Stimulated activated CD8-positive, alpha-beta memory T cell treated with anti-CD3 and anti-CD28 coated beads, Interleukin-7, amount 100 ng/mL, for 1 hour (primary cell): ENCODE data around the gene DCST2.
"Not testable (repeated sequence)": the region's sequence is repeated elsewhere in the genome, so short reads cannot be mapped to it uniquely, and the experiment has no call there.

Experiments used
- DNase-seq, 2 donors: peaks; one replicate each; pipeline ENCODE4 v3.0.0-alpha.2; 2020; ENCODE audit warnings: low read depth in 2 of 2

DCST2 gene

DNA sequence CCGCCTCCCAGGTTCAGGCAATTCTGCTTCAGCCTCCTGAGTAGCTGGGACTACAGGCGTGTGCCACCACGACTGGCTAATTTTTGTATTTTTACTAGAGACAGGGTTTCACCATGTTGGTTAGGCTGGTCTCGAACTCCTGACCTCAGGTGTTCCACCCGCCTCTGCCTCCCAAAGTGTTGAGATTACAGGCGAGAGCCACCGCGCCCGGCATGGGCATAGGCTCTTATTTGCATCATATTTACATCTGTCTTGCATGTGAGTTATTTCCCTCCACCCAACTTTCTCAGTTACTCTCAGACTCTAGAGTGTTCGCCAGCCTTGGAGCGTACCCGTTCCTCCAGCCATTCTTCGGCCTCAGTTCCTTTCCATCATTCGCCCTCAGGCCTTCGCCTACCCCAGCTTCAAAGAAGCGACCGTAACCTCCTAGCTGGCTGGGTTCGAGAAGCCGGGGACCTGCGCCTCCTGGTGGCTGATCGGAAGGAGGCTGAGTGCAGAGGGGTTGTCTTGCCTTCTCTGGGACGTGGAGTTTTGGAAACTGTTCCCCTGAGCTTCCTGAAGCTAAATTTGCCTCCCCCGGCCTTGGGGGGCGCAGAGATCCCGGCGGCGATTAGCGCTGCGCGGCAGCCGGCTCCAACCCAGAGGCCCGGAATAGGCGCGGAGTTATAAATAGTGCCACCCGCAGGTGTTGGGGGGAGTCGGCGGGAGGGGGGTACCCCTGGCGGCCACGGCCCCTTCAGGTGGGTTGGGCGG is 34.6 kb downstream of the DCST2 start:
- DNase-seq, result peak in 1 of 2 donors; percentile 56

- DNase-seq, result no peak
These were observed 35.3 kb downstream of the DCST2 start for GRCh38 chr1:154998201-154998780.

DNA sequence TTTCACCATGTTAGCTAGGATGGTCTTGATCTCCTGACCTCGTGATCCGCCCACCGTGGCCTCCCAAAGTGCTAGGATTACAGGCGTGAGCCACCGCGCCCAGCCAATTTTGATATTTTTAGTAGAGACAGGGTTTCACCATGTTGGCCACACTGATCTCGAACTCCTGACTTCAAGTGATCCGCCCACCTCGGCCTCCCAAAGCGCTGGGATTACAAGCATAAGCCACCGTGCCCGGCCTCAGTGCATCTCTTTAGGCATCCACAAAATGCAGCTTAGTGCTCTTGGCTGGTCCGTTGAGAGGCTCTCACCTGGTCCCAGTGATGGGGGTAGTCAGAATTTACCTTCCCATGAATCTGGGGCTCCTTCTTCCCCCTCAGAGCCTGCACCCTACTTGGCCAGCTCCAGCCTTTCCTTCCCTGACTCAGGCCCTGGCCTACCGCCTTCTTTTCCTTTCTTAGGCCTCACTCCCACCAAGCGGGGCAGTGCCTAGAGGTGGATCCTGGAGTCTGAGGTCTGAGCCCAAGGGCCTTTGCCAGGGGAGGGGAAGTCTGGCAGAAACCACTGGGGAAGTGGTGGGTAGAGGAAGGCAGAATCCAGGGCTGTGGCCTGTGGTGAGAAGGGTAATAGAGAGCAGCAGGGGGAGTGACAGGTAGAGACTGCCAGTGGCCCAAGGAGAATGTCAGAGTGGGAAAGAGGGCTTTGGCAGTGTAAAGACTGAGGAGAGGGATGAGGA is 36.4 kb downstream of the DCST2 start:
- no peak for DNase-seq

DNA sequence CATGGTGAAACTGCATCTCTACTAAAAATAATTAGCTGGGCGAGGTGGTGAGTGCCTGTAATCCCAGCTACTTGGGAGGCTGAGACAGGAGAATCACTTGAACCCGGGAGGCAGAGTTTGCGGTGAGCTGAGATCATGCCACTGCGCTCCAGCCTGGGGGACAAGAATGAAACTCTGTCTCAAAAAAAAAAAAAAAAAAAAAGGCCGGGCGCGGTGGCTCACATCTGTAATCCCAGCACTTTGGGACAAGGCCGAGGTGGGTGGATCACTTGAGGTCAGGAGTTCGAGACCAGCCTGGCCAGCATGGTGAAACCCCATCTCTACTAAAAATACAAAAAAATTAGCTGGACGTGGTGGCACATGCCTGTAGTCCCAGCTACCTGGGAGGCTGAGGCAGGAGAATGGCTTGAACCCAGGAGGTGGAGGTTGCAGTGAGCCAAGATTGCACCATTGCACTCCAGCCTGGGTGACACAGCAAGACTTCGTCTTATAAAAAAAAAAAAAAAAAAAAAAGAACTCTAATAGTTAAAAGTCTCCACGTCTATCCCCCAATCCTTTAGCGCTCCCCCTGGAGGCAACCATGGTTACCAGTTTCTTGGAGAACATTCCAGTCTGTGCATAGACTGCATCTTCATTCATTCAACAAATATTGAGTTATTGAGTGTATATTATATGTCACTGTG is 38.1 kb downstream of the DCST2 start:
- DNase-seq, result not testable (repeated sequence)

DNA sequence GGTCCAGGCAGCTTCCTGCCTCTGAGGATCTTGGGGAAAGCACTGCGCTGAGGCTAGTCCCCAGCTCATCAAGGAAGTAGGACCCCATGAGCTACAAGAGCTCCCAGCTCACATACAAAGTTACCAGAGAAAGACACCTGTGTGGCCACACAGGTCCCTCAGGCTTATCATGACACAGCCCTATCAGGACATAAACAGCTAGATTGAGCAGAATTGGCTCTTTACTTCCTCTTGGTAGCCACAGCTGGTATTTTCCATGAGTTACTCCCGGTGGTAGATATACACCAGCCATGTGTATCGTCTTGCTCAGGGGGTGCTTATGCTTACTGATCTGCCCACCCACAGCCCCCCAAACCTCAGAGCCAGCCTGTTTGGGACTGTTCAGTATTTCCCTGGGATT is 39.0 kb downstream of the DCST2 start:
- DNase-seq, result no peak

DNA sequence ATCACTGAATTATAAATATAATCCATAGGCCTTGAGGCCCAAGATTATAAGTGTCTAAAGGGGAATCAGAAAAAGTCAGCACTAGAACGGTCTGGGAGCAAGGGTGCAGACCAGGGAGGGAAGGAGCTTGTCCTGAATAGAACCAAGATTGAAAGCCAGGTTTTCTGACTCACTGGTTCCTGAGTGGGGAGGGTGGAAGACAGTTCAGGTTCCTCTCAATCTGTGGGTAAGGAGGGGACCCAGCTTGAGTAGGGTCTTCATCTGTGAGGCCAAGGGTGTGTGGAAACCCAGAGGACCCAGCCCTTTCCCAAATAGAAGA is 39.4 kb downstream of the DCST2 start:
- DNase-seq, result no peak

GRCh38 chr1:154993572-154994268 is 39.9 kb downstream of the DCST2 start, which contains the start of gene LENEP:
Gene LENEP (plus strand): TSS chr1:154993586. CDS start chr1:154993608, 22 bp downstream.
- DNase-seq, result no peak

DNA sequence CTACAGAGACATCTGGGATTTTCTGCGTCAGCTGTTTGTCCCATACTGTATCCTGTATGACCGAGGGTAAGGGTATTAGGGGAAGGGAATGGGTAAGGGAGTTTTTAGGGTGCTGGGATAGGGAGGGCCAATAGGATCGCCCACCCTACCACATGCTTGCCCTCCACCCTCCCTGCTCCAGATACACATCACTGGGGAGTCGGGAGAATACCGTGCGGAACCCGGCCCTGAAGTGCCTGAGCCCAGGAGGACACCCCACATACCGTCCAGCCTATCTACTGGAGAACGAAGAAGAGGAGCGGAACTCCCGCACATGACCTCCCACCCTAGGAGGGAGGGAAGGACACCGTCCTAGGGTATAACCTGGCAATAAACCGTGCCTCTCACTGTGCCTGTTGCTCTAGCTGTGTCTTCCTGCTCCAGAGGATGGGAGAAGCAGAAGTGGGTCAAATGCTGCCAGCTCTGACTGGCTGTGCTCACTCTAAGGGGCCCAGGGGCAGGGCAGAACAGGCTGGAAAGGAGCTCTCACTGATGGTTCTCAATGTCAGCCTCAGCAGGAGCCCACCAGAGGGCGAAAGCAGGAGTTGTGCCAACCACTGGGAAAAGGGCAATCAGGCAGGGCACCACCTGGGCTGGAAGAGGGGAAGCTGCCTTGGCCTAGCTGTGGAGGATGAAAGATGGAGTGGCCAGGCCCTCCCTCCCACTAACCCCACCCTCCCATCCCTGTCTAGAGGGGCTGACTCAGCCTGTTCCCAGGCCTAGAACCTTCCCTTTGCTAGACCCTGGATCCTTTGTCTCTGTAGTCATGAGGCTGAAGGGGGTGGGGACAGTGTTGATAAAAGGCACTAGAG is 40.6 kb downstream of the DCST2 start:
- DNase-seq, result no peak

- no peak for DNase-seq
These were observed 43.3 kb downstream of the DCST2 start for GRCh38 chr1:154990276-154990675.

DNA sequence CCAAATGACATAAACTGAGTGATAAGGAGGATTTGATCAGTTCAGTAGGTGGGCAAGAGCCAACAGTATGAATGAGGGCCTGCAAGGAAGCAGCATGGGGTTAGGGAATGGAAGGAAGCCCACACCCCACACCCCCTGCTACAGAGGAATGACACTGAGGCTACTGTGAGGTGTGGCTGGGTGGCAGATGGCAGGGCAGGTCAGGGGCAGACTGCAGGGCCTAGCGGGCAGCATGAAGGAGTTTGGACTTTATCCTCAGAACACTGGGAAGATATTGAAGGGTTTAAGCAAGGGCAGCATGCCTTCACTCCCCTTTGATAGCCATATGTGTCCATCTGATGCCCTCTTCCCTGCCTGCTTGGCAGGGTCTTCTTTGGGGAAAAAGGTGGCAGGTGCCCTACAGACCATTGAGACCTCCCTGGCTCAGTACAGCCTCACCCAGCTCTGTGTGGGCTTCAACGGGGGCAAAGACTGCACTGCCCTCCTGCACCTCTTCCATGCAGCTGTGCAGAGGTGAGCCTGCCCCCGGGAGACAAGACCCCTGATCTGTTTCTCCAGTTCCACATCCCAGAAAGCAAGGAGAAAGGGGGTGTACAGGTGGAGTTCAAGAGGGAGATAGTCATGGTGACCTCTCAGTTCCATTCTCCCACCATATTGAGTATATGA is 44.3 kb downstream of the DCST2 start:
- no peak for DNase-seq

DNA sequence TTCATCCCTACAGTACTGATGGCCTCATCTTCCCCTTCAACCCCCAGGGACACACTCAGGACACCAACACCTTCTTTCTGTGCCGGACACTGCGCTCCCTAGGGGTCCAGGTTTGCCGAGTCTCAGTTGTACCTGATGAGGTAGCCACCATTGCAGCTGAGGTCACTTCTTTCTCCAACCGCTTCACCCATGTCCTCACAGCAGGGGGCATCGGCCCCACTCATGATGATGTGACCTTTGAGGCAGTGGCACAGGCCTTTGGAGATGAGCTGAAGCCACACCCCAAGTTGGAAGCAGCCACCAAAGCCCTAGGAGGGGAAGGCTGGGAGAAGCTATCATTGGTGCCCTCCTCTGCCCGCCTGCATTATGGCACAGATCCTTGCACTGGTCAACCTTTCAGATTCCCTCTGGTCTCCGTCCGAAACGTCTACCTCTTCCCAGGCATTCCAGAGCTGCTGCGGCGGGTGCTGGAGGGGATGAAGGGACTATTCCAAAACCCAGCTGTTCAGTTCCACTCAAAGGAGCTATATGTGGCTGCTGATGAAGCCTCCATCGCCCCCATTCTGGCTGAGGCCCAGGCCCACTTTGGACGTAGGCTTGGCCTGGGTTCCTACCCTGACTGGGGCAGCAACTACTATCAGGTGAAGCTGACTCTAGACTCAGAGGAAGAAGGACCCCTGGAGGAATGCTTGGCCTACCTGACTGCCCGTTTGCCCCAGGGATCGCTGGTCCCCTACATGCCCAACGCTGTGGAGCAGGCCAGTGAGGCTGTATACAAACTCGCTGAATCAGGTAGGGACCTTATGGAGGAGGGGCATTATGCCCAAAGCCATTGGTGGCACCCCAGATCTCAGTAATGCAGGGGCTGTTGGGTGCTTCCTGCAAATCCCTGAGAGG is 45.3 kb downstream of the DCST2 start:
- no peak for DNase-seq

DNA sequence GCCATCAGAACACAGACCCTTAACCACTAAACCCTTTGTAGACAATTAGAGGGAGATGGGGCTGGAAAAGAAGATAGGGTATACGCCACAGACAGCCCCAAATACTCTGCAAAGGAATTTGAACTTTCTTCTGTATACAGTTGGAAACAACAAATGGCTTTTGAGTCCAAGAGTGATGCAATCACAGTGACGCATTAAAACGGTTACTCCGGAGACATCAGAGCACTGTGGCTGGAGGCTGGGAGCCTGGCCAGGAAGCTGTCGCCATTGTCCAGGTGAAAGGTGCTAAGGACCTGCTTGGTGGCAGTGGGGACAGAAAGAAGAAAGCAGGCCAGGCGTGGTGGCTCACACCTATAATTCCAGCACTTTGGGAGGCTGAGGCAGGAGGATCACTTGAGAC is 46.3 kb downstream of the DCST2 start:
- DNase-seq, result no peak

GRCh38 chr1:154986736-154987135 is 46.8 kb downstream of the DCST2 start:
- not testable (repeated sequence) for DNase-seq

- DNase-seq, result no peak
These were observed 49.7 kb downstream of the DCST2 start for GRCh38 chr1:154983776-154984466.

DNA sequence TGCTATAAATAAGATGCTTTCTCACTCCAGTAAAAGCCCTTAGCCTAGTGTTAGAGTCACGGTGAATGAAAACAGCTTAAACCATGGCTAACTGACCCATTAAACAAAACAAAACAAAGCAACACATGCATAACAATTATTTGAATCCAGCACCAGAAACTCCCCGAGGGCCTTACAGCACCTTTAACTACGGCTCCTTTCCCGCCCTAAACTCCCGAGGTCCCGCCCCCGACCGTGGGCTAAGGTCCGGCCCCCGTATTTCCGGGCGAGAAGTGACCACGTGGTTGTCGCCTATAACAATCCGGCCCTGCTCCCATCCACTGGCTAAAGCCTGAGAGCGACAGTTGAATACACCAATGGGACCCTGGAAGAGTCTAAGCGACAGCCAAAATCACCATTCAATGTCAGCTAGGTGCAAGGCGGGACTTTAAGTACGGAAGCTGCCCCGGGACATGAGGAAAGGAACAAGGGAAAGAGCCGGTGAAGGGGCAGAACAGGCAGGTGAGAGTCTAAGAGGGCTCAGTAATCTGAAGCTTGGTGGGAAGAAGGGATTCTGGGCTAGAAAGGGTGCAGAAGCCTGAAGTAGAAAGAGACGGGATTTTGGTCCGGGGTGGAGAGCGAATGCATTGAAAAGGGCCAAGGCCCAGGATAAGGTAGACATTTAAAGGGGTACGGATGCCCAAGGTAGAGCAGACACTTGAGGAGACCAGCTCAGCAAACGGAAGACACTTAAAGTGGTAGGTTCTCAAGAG is 50.5 kb downstream of the DCST2 start, which contains the start of gene FLAD1:
Gene FLAD1 (plus strand): TSS at position 448 of the 752 bp plus-strand sequence. CDS start 351 bp downstream, outside the sequence.
- peak; percentile 88 for DNase-seq

DNA sequence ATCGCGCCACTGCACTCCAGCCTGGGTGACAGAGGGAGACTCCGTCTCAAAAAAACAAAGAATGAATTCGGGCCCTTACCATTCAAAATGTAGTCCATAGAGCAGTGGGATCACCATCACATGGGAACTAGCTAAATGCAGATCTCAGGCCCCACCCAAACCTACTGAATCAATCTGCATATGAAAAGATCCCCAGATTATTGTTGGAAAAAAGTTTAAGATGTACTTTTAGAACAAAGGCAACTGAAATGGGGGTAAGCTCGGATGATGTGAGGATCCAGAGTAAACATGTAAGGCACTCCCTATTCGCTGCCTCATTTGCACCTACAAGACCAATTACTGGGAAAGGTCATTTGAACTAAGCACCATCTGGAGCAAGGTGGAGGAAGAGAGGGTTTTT is 51.2 kb downstream of the DCST2 start:
- DNase-seq, result no peak

DNA sequence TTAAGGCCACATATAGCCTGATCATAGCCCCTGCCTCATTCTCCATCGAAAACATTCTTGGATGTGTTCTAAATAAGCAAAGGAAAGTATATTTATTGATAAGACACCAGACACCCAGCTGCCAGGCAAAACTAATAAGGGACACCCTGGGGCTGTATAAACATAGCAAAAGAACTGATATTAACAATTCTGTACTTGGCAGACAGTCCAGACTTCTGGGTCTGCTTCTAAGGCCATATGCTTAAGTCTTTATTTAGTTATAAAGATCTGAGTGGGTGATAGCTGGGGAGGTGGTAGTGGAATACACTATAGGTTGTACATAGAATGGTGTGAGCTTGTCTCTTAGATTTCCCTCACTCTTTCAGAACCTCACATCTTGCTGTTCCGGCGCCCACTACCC is 55.2 kb downstream of the DCST2 start:
- no peak for DNase-seq

GRCh38 chr1:154977762-154978161 is 55.8 kb downstream of the DCST2 start:
- not testable (repeated sequence) for DNase-seq
